HCT116 (cell line): ENCODE measurements around the gene MST1R. TPM values are rescaled to one million over a fixed set of nuclear protein-coding genes. Genes with fewer than 3 reads are reported as not detected.

Source experiments
- ATAC-seq: fragments of 200-7000 bp; cut with Tn5 transposase; 2 replicates; pipeline ENCODE4 v1.9.1; 2020; ENCODE audit warnings: mild to moderate bottlenecking, moderate library complexity
- BruUV-seq: library from RNA; stranded (reverse); fragments of 400-500 nt; replicated peaks from 2 replicates; lab custom pipeline; 2021; lab: Mats Ljungman, UMichigan
- CTCF ChIA-PET: fragments of 300-600 bp; sonication (Branson Sonifier 250); formaldehyde crosslinking; loops from one replicate; lab custom pipeline; 2021; ENCODE audit warnings: antibody characterized with exemption; lab: Charles Lee
- POLR2A ChIA-PET: fragments of 300-600, 350-600 bp; sonication (Branson Sonifier 250); formaldehyde crosslinking; loops from one replicate; lab custom pipeline; 2021; ENCODE audit warnings: antibody characterized with exemption; lab: Charles Lee
- RAD21 ChIA-PET, 2 experiments: fragments of 300-600 bp; sonication (Branson Sonifier 250); formaldehyde crosslinking; loops; one replicate each; lab custom pipeline; 2023; ENCODE audit warnings: low total read pairs in 2 of 2; ENCODE audit not compliant: uncharacterized antibody in 2 of 2, unreplicated experiment in 2 of 2, low non-redundant PET in 1 of 2; lab: Charles Lee
- DNase-seq: peaks from one replicate; pipeline ENCODE4 v3.0.0-alpha.2; 2010; ENCODE audit warnings: low read depth, low spot score
- H2AFZ ChIP-seq: fragments of 200-600 bp; shearing (Covaris generic), sonication (generic); 2 replicates; pipeline ENCODE4 v1.6.1; 2017; ENCODE audit warnings: low read depth, mixed run types, mixed read lengths, antibody characterized with exemption, low read length; ENCODE audit not compliant: poor library complexity, severe bottlenecking
- H3K27ac ChIP-seq: 2 replicates; pipeline ENCODE4 v1.5.1; 2012; ENCODE audit warnings: low read depth, low read length
- H3K27me3 ChIP-seq: fragments of 200-600 bp; sonication (generic); 2 replicates; pipeline ENCODE4 v1.6.1; 2016; ENCODE audit warnings: mixed run types, low read length, mixed read lengths; ENCODE audit not compliant: insufficient read depth
- H3K36me3 ChIP-seq, 2 experiments: fragments of 200-500 bp in 1 of 2; fragments of 200-600 bp in 1 of 2; sonication (Bioruptor generic) in 1 of 2; sonication (generic) in 1 of 2; 2 replicates each; pipeline versions ENCODE4 v1.5.1 to v1.6.1; 2014 to 2016; ENCODE audit warnings: low read length in 2 of 2, inconsistent platforms in 1 of 2, mixed read lengths in 1 of 2, mixed run types in 1 of 2; ENCODE audit not compliant: insufficient read depth in 2 of 2, control insufficient read depth in 1 of 2
- H3K4me1 ChIP-seq, 2 experiments: fragments of 200-600 bp in 1 of 2; sonication (generic) in 1 of 2; 2 replicates each; pipeline versions ENCODE4 v1.5.1 to v1.6.1; 2012 to 2017; ENCODE audit warnings: low read length in 2 of 2, inconsistent platforms in 1 of 2, mild to moderate bottlenecking in 1 of 2, mixed read lengths in 1 of 2, mixed run types in 1 of 2, moderate library complexity in 1 of 2; ENCODE audit not compliant: insufficient read depth in 2 of 2, control insufficient read depth in 1 of 2
- H3K4me2 ChIP-seq: fragments of 200-600 bp; sonication (generic); 2 replicates; pipeline ENCODE4 v1.6.1; 2017; ENCODE audit warnings: mixed run types, low read length, mixed read lengths
- H3K4me3 ChIP-seq, 2 experiments: fragments of 200-600 bp in 1 of 2; sonication (generic) in 1 of 2; replicated peaks in 1 of 2; 2 replicates each; pipeline ENCODE4 v1.5.1; 2011 to 2016; ENCODE audit warnings: low read length in 2 of 2, control low read depth in 1 of 2, low read depth in 1 of 2, mild to moderate bottlenecking in 1 of 2, mixed read lengths in 1 of 2, mixed run types in 1 of 2
- H3K79me2 ChIP-seq: fragments of 200-600 bp; sonication (generic); 2 replicates; pipeline ENCODE4 v1.6.1; 2017; ENCODE audit warnings: mild to moderate bottlenecking, mixed run types, low read length, moderate library complexity, mixed read lengths; ENCODE audit not compliant: insufficient read depth
- H3K9ac ChIP-seq: fragments of 200-600 bp; sonication (generic); 2 replicates; pipeline ENCODE4 v1.6.1; 2016; ENCODE audit warnings: low read length, mixed read lengths
- H3K9me2 ChIP-seq: fragments of 200-600 bp; sonication (generic), shearing (Covaris generic); 2 replicates; pipeline ENCODE4 v1.6.1; 2017; ENCODE audit warnings: mixed run types, mild to moderate bottlenecking, moderate library complexity; ENCODE audit not compliant: insufficient read depth
- H3K9me3 ChIP-seq, 2 experiments: fragments of 200-500 bp in 1 of 2; fragments of 200-600 bp in 1 of 2; sonication (Bioruptor generic) in 1 of 2; sonication (generic) in 1 of 2; 2 replicates each; pipeline ENCODE4 v1.6.1; 2014 to 2017; ENCODE audit warnings: low read length in 2 of 2, mixed read lengths in 2 of 2, inconsistent platforms in 1 of 2, low read depth in 1 of 2, mild to moderate bottlenecking in 1 of 2, mixed run types in 1 of 2, moderate library complexity in 1 of 2; ENCODE audit not compliant: control insufficient read depth in 1 of 2, insufficient read depth in 1 of 2
- H4K20me1 ChIP-seq: fragments of 200-600 bp; sonication (generic), shearing (Covaris generic); 2 replicates; pipeline ENCODE4 v1.6.1; 2017; ENCODE audit warnings: mixed run types, mild to moderate bottlenecking, moderate library complexity; ENCODE audit not compliant: insufficient read depth
- CBX3 ChIP-seq: IDR thresholded peaks from 2 replicates; pipeline ENCODE4 v1.6.1; 2012; ENCODE audit warnings: low read depth
- CEBPB ChIP-seq: IDR thresholded peaks from 2 replicates; pipeline ENCODE4 v1.6.1; 2012; ENCODE audit warnings: low read depth
- CTCF ChIP-seq, 3 experiments: fragments of 200-600 bp in 1 of 3; sonication (generic) in 1 of 3; IDR thresholded peaks in 2 of 3; conservative IDR thresholded peaks in 1 of 3; 2 replicates each; pipeline ENCODE4 v1.5.1; 2012 to 2017; ENCODE audit warnings: low read depth in 2 of 3, low read length in 2 of 3, antibody characterized with exemption in 1 of 3, borderline replicate concordance in 1 of 3, control low read depth in 1 of 3, mild to moderate bottlenecking in 1 of 3, mixed read lengths in 1 of 3, mixed run types in 1 of 3, moderate library complexity in 1 of 3; ENCODE audit not compliant: insufficient read depth in 1 of 3
- EGR1 ChIP-seq: IDR thresholded peaks from 2 replicates; pipeline ENCODE4 v1.6.1; 2012; ENCODE audit warnings: low read depth
- ELF1 ChIP-seq: IDR thresholded peaks from 2 replicates; pipeline ENCODE4 v1.6.1; 2012; ENCODE audit warnings: low read depth, borderline replicate concordance
- EZH2 ChIP-seq: fragments of 200-600 bp; sonication (generic); IDR thresholded peaks from 2 replicates; pipeline ENCODE4 v1.6.1; 2017; ENCODE audit warnings: antibody characterized with exemption, mixed run types
- EZH2phosphoT487 ChIP-seq: fragments of 200-600 bp; IDR thresholded peaks from 2 replicates; pipeline ENCODE4 v1.6.1; 2018; ENCODE audit warnings: antibody characterized with exemption, borderline replicate concordance
- FOSL1 ChIP-seq: IDR thresholded peaks from 2 replicates; pipeline ENCODE4 v1.6.1; 2012; ENCODE audit warnings: low read depth
- JUND ChIP-seq: IDR thresholded peaks from 2 replicates; pipeline ENCODE4 v1.6.1; 2012
- POLR2A ChIP-seq: IDR thresholded peaks from 2 replicates; pipeline ENCODE4 v1.7.0; 2011; ENCODE audit warnings: borderline replicate concordance; ENCODE audit not compliant: insufficient read depth, insufficient read length; ENCODE audit errors: extremely low read depth
- POLR2AphosphoS5 ChIP-seq: IDR thresholded peaks from 2 replicates; pipeline ENCODE4 v1.6.1; 2011; ENCODE audit warnings: mild to moderate bottlenecking, low read depth, low read length, moderate library complexity
- RAD21 ChIP-seq: IDR thresholded peaks from 2 replicates; pipeline ENCODE4 v1.6.1; 2012; ENCODE audit warnings: low read depth, mild to moderate bottlenecking
- REST ChIP-seq: IDR thresholded peaks from 2 replicates; pipeline ENCODE4 v1.6.1; 2012; ENCODE audit warnings: low read depth
- SIN3A ChIP-seq: IDR thresholded peaks from 2 replicates; pipeline ENCODE4 v1.6.1; 2012; ENCODE audit warnings: low read depth
- SP1 ChIP-seq: IDR thresholded peaks from 2 replicates; pipeline ENCODE4 v1.6.1; 2012; ENCODE audit warnings: low read depth
- YY1 ChIP-seq: IDR thresholded peaks from 2 replicates; pipeline ENCODE4 v1.6.1; 2011; ENCODE audit warnings: low read length, low read depth, moderate library complexity, mild to moderate bottlenecking; ENCODE audit not compliant: insufficient replicate concordance; ENCODE audit errors: extremely low read depth
- ZFX ChIP-seq: fragments of 450-650 bp; IDR thresholded peaks from 2 replicates; pipeline ENCODE4 v1.6.1; 2017
- ZNF274 ChIP-seq: fragments of 200-500 bp; sonication (Bioruptor generic); IDR thresholded peaks from 2 replicates; pipeline ENCODE4 v1.6.1; 2014; ENCODE audit warnings: mild to moderate bottlenecking, low read depth, low read length, inconsistent platforms
- intact Hi-C: fragments of 100-400 bp; cut with micrococcal nuclease; formaldehyde crosslinking; loops from 2 replicates; pipeline ENCODE4 v1.10.0; 2022
- total RNA-seq: library from RNA; stranded (reverse); gene quantifications from one replicate; pipeline ENCODE4 v1.2.1, GENCODE V29; 2021; ENCODE audit not compliant: unreplicated experiment
- TF ChIP-seq, protein P1 (sequence below): IDR thresholded peaks from 2 replicates; pipeline ENCODE4 v1.6.1; 2012

The MST1R gene
- total RNA-seq, 1 experiment from 2014 or later: 113 TPM

DNA sequence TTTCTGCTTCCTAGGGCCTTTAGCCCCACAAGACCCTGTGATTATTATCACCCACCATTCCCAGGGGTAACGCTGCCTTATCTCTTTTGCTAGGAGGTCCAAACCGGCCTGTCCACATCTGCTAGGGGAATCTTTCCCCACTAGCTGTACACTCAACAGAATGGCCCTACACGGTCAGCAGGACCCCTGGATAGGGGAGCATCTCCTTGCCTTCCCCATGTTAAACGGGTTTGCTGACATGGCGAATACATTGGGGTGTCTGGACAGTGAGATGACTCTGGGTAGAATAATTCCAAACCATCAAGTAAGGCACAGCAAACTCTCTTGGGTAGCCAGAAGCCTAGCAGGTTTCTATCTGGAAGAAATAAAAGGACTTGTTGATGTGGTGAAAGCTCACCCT lies 48.0 kb downstream of the MST1R start (continued):
- no peak for TF ChIP-seq EZH2phosphoT487
- no peak for TF ChIP-seq REST
- TF ChIP-seq, protein P1, sequence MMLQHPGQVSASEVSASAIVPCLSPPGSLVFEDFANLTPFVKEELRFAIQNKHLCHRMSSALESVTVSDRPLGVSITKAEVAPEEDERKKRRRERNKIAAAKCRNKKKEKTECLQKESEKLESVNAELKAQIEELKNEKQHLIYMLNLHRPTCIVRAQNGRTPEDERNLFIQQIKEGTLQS: no peak
- no peak for TF ChIP-seq CBX3
- TF ChIP-seq CEBPB: no peak
- TF ChIP-seq POLR2AphosphoS5: no peak

- intact Hi-C loops: no loop called here
- H3K9ac ChIP-seq: no peak overlapping the region
- DNase-seq: no peak
- CTCF ChIA-PET: no interaction called here
- H4K20me1 ChIP-seq: no peaks in the 10 kb centered on the region; the same call in 1 of the 2 replicates
- BruUV-seq: no TSS peak
- RAD21 ChIA-PET: no interaction called here
- no peak for ATAC-seq
- no peak overlapping the region for H3K4me2 ChIP-seq
- H3K27me3 ChIP-seq: no peaks in the 10 kb centered on the region
- H2AFZ ChIP-seq: no peak overlapping the region
- no peak overlapping the region for H3K4me3 ChIP-seq
- no peaks in the 10 kb centered on the region for H3K9me2 ChIP-seq
- no peaks in the 10 kb centered on the region for H3K9me3 ChIP-seq
- H3K79me2 ChIP-seq: peaks cover 5% of the 10 kb centered on the region; the same call in 1 of the 2 replicates
- POLR2A ChIA-PET: no interaction called here
- H3K27ac ChIP-seq: no peak overlapping the region
- peaks cover 4 to 10% of the 10 kb centered on the region in 2 experiments; a peak in 1 of 4 replicates for H3K4me1 ChIP-seq
- H3K36me3 ChIP-seq: peaks cover 18 to 35% of the 10 kb centered on the region in 2 experiments; a peak in 3 of 4 replicates
- TF ChIP-seq CBX3 (no peak), JUND (no peak), CTCF (IDR thresholded peaks at IDR 0.05 in 2 of 3, conservative IDR thresholded peaks at IDR 0.05 in 1 of 3; ENCODE audit: borderline replicate concordance in 1 of 3, insufficient read depth in 1 of 3, low read depth in 2 of 3, low read length in 2 of 3) (no peak), CEBPB (no peak), ZNF274 (no peak), ELF1 (no peak), POLR2AphosphoS5 (no peak), EGR1 (no peak), POLR2A (no peak), SP1 (no peak), EZH2 (no peak), RAD21 (no peak), EZH2phosphoT487 (no peak), YY1 (no peak), FOSL1 (no peak), ZFX (no peak), SIN3A (no peak)
- TF ChIP-seq, protein P1: no peak
Measured at GRCh38 chr3:49845694-49846093, 58.0 kb downstream of the MST1R start.
